Muscle layer of duodenum (tissue), 2 donors: ENCODE results near the gene RGS16.

ENCODE experiments used
- H3K27ac ChIP-seq: one replicate; pipeline ENCODE4 v1.7.0; 2013; ENCODE audit warnings: mild to moderate bottlenecking, low read length
- H3K27me3 ChIP-seq: one replicate; pipeline ENCODE4 v1.7.0; 2013; ENCODE audit warnings: low read depth, mild to moderate bottlenecking, control low read depth, low read length
- H3K36me3 ChIP-seq, 2 donors: one replicate each; pipeline ENCODE4 v1.7.0; 2013; ENCODE audit warnings: low read length in 2 of 2, control low read depth in 1 of 2, mild to moderate bottlenecking in 1 of 2; ENCODE audit not compliant: insufficient read depth in 2 of 2, control insufficient read depth in 1 of 2
- H3K4me1 ChIP-seq, 2 donors: one replicate each; pipeline ENCODE4 v1.7.0; 2013; ENCODE audit warnings: low read length in 2 of 2, mild to moderate bottlenecking in 2 of 2, control low read depth in 1 of 2, moderate library complexity in 1 of 2; ENCODE audit not compliant: insufficient read depth in 2 of 2, control insufficient read depth in 1 of 2
- H3K4me3 ChIP-seq, 2 donors: one replicate each; pipeline ENCODE4 v1.7.0; 2013; ENCODE audit warnings: low read length in 2 of 2, low read depth in 1 of 2, mild to moderate bottlenecking in 1 of 2
- H3K9me3 ChIP-seq, 2 donors: one replicate each; pipeline ENCODE4 v1.7.0; 2013; ENCODE audit warnings: low read length in 2 of 2, control low read depth in 1 of 2, mild to moderate bottlenecking in 1 of 2; ENCODE audit not compliant: control insufficient read depth in 1 of 2
- donor health status: healthy.

The RGS16 gene

DNA sequence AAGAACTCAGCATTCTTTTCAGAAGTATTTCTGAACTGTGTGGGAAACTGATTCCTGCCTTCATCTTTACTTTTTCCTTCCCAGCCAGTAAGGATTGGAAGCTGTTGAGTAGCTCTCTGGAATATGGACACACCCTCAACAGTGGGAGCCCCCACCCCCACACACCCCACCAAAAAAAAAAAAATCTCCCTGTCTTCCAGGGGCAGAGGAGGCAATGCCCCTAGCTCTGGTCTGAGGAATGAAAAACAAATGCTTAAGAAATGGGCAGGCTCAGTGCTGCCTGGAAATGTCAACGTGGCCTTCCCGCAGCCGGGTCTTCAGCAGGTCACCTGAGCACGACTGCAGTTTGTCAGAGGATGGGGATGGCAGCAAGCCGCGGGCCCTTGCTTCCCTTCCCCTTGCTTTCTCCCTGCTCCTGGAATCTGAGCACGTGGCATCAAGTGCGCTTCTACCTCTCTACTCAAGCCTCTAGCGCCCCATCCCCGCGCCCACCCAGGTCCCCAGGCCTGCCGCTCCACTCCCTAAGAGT, 479 bp downstream of the RGS16 start:
- Histone ChIP-seq H3K36me3 (peaks cover 4 to 8% of the 10 kb centered on the region in 2 donors), H3K27ac (peak overlapping the region; percentile 2), H3K27me3 (no peaks in the 10 kb centered on the region), H3K4me3 (peak overlapping the region; percentile 56 to 78), H3K9me3 (no peaks in the 10 kb centered on the region), H3K4me1 (peaks cover 0 to 22% of the 10 kb centered on the region in 2 donors)

DNA sequence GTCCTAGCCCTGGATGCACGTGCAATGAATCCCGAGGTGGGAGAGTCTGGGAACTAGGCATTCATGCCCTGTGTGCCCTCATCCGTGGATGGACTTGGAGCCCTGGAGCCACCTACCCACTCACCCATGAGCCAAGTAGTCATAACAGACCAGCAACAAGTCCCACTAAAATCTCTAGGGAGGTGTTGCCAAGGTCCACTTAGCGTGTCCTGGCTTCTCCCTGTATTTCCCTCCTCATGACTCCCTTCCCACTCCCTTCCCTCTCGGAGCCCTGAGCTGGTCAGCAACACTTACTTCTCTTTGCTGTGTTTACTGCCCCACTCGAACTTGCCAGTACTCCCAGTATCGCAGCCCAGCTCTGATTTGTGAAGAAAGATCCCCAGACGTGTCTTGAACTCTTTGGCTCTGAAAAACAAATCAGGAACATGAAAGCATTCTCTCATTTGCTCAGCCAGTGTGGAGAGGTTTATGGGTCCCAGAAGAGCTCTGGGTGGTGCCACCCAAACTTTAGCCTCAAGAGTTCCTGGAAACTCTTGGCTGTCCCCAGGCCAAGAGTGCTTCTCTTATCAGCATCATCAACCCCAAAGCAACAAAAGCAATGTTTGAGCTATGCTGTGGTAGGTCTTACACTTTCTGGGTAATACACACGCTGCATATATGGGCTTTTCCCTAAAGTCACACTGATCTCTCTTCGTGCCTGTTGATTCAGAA, 1.1 kb downstream of the RGS16 start:
- Histone ChIP-seq H3K27ac (peak overlapping the region; percentile 53), H3K4me3 (peak overlapping the region; percentile 56 to 78)

DNA sequence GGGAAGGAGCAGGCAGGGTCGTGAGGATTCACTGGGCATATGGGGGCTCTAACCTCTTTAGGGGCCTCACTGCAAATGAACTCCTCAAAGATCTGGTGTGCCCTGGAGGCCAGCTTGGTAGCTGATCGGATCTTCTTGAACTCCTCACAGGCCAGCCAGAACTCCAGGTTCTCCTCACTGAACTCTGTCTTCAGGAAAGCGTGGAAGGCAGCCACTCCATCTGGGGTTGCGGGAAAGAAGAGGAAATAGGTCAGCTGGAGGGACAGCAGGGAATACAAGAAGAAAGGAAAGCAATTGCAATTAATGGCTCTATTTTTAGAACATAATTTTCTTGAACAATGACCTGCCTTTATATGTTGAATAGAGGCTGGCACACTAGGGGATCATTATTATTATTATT, 2.3 kb downstream of the RGS16 start:
- peak overlapping the region; percentile 53 for H3K27ac ChIP-seq
- H3K36me3 ChIP-seq: peaks cover 4 to 8% of the 10 kb centered on the region in 2 donors
- no peaks in the 10 kb centered on the region for H3K27me3 ChIP-seq
- peaks cover 0 to 22% of the 10 kb centered on the region in 2 donors for H3K4me1 ChIP-seq
- peak overlapping the region; percentile 56 to 78 for H3K4me3 ChIP-seq
- no peaks in the 10 kb centered on the region for H3K9me3 ChIP-seq

More for the DNA sequence above, 1.1 kb downstream of the RGS16 start:
- H3K9me3 ChIP-seq: no peaks in the 10 kb centered on the region
- H3K4me1 ChIP-seq: peaks cover 0 to 22% of the 10 kb centered on the region in 2 donors
- peaks cover 4 to 8% of the 10 kb centered on the region in 2 donors for H3K36me3 ChIP-seq
- H3K27me3 ChIP-seq: no peaks in the 10 kb centered on the region

DNA sequence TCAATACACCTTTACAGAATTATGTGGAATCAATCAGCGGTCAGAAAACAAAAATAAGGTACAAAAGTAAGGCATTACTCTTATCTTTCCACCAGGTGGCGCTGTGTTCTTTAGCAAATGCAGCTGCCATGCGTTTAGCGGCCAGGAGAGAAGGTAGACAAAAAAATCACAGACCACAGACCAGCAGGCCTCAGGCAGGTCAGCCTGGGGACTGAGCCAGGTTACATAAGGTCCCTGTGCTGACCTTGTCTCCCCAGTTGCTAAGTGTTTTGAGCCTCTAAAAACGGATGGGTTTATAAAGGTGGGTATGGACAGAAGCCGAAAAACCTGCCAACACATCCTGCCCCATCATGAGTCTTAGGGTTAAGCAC, 2.8 kb downstream of the RGS16 start:
- Histone ChIP-seq H3K27ac (peak overlapping the region; percentile 53), H3K36me3 (peaks cover 4 to 8% of the 10 kb centered on the region in 2 donors), H3K4me3 (peak overlapping the region; percentile 56 to 78), H3K4me1 (peaks cover 0 to 22% of the 10 kb centered on the region in 2 donors), H3K9me3 (no peaks in the 10 kb centered on the region), H3K27me3 (no peaks in the 10 kb centered on the region)

DNA sequence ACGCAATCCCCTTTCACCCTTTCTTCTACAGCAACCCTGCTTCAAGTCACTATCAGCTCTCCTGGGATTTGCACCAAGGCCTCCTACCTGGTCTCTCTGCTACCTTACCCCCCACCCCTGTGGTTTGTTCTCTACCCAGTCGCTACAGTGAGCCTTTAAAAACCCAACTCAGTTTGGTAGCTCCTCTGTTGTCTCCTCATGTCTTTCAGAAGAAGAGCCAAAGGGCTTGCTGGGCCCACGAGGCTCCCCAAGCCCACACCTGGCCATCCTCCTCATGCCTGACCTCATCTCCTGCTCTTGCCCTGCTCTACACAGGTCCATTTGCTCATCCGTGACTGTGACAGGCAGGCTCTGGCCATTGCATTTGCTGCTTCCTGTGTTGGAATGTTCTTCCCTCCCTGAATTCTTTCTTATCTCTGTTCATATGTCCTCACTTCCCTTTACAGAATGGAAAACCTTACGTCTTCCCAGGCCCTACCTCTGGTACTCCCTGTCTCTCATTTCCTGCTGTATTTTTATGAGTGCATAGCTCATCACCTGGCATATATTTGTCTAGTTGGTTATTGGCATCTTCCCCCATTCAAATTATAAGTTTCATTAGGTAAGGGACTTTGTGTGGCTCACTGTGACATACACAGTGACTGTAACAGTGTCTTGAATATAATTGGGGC, 3.3 kb downstream of the RGS16 start:
- Histone ChIP-seq H3K4me3 (peak overlapping the region in 1 of 2 donors; percentile 78), H3K4me1 (peaks cover 0 to 22% of the 10 kb centered on the region in 2 donors), H3K36me3 (peaks cover 4 to 8% of the 10 kb centered on the region in 2 donors), H3K27ac (no peak overlapping the region), H3K9me3 (no peaks in the 10 kb centered on the region), H3K27me3 (no peaks in the 10 kb centered on the region)

DNA sequence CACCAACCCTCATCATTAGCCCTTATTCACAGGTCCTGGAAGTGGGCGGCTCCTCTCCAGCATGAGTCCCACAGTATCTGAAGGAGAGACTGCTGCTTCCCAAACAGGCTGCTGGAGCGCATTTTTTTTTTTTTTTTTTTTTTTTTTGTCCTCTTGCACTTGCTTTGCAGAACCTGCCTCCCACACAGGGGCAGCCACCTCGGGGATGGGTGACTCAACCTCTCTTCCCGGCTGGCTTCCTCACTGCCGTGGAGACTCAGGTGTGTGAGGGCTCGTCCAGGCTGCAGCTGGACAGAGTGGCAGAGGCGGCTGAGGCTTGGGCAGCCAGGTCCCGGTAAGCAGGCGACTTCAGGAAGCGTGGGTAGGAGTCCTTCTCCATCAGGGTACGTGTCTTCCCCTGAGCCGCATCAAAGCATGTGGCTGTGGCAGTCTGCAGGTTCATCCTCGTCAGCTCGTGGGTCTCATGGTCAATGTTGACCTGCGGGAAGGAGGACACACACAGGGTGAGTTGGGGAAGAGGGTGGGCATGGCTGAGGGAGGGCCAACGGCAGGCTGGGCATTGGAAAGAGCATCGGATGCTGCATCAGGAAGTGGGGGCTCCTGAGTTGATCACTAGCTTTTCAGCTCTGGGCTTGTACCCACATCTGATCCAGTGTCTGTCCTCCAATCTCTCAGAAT, 4.0 kb downstream of the RGS16 start:
- Histone ChIP-seq H3K9me3 (no peaks in the 10 kb centered on the region), H3K4me1 (peaks cover 0 to 22% of the 10 kb centered on the region in 2 donors), H3K27me3 (no peaks in the 10 kb centered on the region), H3K27ac (no peak overlapping the region), H3K4me3 (peak overlapping the region in 1 of 2 donors; percentile 78), H3K36me3 (peaks cover 4 to 8% of the 10 kb centered on the region in 2 donors)

DNA sequence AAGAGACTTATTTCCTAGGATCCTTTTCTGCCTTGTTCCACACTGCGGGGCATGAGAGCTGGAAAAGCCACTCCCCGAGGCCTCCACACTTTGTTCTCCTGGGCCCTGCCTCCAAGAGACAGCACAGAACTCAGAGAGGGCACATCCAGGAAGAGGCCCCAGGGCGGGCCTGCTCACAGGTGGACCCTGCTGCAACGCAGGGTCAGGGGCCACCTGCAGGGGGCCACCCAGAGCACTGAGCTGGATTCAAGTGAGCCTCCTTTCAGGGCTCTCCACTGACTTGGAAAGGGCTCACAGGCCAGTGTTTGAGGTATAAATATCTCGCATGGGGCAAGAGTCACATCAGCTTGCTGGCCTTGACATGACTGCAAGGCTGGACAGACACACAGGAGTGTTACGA, 4.8 kb downstream of the RGS16 start:
- H3K36me3 ChIP-seq: peaks cover 4 to 8% of the 10 kb centered on the region in 2 donors
- no peaks in the 10 kb centered on the region for H3K27me3 ChIP-seq
- no peak overlapping the region for H3K4me3 ChIP-seq
- H3K27ac ChIP-seq: no peak overlapping the region
- H3K4me1 ChIP-seq: peaks cover 0 to 18% of the 10 kb centered on the region in 2 donors
- H3K9me3 ChIP-seq: no peaks in the 10 kb centered on the region

DNA sequence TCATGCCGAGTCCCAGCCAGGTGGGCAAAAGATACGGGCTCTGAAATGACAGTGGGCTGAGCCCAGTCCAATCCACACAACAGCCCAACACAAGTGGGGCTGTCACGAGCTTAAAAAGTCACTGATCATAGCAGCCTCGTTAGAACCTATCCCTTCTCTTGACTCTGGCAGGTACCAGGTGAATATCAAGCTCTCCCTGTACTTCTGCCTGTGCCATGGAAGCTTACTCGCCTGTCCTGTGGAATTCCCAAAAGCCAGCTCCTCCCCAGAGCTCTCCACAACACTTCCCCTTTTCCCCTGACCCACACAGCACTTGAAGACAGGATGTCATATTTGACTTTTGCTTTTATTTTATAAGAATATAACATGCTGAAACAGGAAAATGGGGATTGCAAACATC, 5.9 kb downstream of the RGS16 start:
- peaks cover 0 to 12% of the 10 kb centered on the region in 2 donors for H3K4me1 ChIP-seq
- no peak overlapping the region for H3K27ac ChIP-seq
- peaks cover 4 to 8% of the 10 kb centered on the region in 2 donors for H3K36me3 ChIP-seq
- H3K27me3 ChIP-seq: no peaks in the 10 kb centered on the region
- H3K4me3 ChIP-seq: no peak overlapping the region
- H3K9me3 ChIP-seq: no peaks in the 10 kb centered on the region

DNA sequence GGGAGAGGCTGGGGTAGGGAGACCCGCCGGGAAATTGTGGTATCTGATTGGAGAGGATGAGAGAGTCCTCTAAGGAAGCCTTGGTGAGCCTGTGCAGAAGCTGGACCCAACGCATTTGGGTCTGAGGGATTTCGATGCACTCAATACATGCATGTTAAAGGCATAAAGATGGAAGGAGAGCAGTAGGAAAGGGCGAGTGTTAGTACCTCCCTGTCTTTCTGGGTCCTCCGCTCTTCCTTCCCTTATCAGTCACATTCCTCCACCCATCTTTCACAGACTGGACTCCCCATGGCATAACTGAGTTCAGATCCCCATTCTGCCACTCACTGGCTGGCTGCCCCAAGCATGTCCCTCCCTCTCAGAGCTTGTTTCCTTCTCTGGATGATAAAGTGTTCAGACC, 7.3 kb downstream of the RGS16 start:
- Histone ChIP-seq H3K4me1 (peaks cover 0 to 12% of the 10 kb centered on the region in 2 donors), H3K36me3 (peaks cover 4 to 8% of the 10 kb centered on the region in 2 donors), H3K27ac (no peak overlapping the region), H3K9me3 (no peaks in the 10 kb centered on the region), H3K27me3 (no peaks in the 10 kb centered on the region), H3K4me3 (no peak overlapping the region)

DNA sequence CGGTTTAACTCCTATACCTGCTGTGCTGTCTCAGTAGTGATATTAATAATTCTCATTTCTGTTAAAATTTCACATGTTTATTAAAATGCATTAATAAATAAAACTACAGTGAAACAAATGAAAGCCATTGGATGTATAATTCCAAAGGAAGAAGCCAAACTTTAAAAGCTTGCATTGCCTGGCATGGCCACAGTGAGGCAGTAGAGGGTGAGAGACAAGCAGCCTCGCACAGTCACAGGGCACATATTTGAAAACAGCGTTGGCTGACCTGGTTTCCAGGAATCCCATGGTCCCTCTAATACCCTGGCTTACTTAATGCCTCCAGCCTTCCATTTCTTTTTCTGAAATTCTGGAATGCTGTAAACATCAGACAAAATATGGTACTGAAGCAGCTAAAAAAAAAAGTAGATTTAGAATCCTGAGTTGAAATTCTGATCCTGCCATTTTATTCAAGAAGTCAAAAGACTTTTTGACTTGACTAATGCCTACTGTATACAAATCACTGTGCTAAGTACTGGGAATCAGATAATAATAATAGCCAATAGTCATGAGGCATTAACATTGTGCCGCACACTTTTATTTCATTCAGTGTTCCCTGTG, 8.4 kb downstream of the RGS16 start:
- Histone ChIP-seq H3K9me3 (no peaks in the 10 kb centered on the region), H3K4me3 (no peak overlapping the region), H3K27me3 (no peaks in the 10 kb centered on the region), H3K36me3 (peaks cover 0 to 4% of the 10 kb centered on the region in 2 donors), H3K4me1 (peaks cover 0 to 12% of the 10 kb centered on the region in 2 donors), H3K27ac (no peak overlapping the region)

DNA sequence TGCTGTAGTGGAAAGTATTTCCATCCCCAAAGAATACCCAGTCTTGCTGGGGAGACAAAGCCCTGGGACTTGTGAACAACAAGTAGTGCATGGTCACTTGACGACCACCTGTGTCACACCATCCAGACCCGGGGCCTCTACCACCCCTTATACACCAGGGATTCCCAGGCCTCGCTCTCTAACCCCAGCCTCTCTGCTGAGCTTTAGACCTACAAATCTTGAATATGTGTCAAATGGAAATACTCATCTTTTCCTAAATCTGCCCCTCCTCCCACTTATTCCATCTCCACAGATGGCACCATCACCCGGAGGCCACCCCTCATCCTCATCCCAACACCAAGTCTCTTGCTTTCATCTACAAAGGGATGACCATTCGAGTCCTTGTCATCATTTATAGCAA, 14.3 kb downstream of the RGS16 start:
- Histone ChIP-seq H3K9me3 (no peaks in the 10 kb centered on the region), H3K4me1 (peaks cover 0 to 9% of the 10 kb centered on the region in 2 donors), H3K27me3 (no peaks in the 10 kb centered on the region), H3K27ac (no peak overlapping the region), H3K36me3 (peaks cover 3 to 7% of the 10 kb centered on the region in 2 donors), H3K4me3 (no peak overlapping the region)
